CD14-positive monocyte (primary cell): Measurements from ENCODE around the gene CAPN8. TPM values are rescaled to one million over a fixed set of nuclear protein-coding genes. Genes with fewer than 3 reads are reported as not detected.

Source experiments
- DNase-seq, 3 donors: peaks; one replicate each; pipeline ENCODE4 v3.0.0-alpha.2; 2011 to 2022
- H2AFZ ChIP-seq: 2 replicates; pipeline ENCODE4 v1.6.0; 2012; ENCODE audit warnings: mild to moderate bottlenecking, low read depth, low read length, inconsistent platforms; ENCODE audit not compliant: insufficient read depth, poor library complexity, severe bottlenecking
- H3K27ac ChIP-seq, 2 donors: 1 replicate in 1 of 2; 2 replicates in 1 of 2; pipeline ENCODE4 v1.5.1; 2012 to 2013; ENCODE audit warnings: low read length in 2 of 2, control low read depth in 1 of 2, inconsistent platforms in 1 of 2, low read depth in 1 of 2, mild to moderate bottlenecking in 1 of 2
- H3K27me3 ChIP-seq, 2 donors: one replicate each; pipeline versions ENCODE4 v1.6.0 to v1.6.1; 2011 to 2013; ENCODE audit warnings: low read length in 2 of 2; ENCODE audit not compliant: control insufficient read depth in 2 of 2, insufficient read depth in 2 of 2
- H3K36me3 ChIP-seq, 2 donors: replicated peaks in 1 of 2; 1 replicate in 1 of 2; 2 replicates in 1 of 2; pipeline versions ENCODE4 v1.5.1 to v1.6.1; 2012 to 2013; ENCODE audit warnings: low read length in 2 of 2, control low read depth in 1 of 2, inconsistent platforms in 1 of 2, mild to moderate bottlenecking in 1 of 2; ENCODE audit not compliant: insufficient read depth in 2 of 2, control insufficient read depth in 1 of 2
- H3K4me1 ChIP-seq, 2 donors: 1 replicate in 1 of 2; 2 replicates in 1 of 2; pipeline versions ENCODE4 v1.5.1 to v1.6.1; 2012 to 2013; ENCODE audit warnings: low read length in 2 of 2, control low read depth in 1 of 2, inconsistent platforms in 1 of 2, mild to moderate bottlenecking in 1 of 2, moderate library complexity in 1 of 2; ENCODE audit not compliant: insufficient read depth in 2 of 2, control insufficient read depth in 1 of 2
- H3K4me2 ChIP-seq: replicated peaks from 2 replicates; pipeline ENCODE3; 2012; ENCODE audit warnings: low read length, moderate library complexity, mild to moderate bottlenecking; ENCODE audit not compliant: poor library complexity, severe bottlenecking; ENCODE audit errors: extremely low read depth
- H3K4me3 ChIP-seq, 3 experiments: fragments of 200-600 bp in 1 of 3; sonication (generic) in 1 of 3; replicated peaks in 1 of 3; 1 replicate in 2 of 3; 2 replicates in 1 of 3; pipeline ENCODE4 v1.5.1; 2011 to 2013; ENCODE audit warnings: low read length in 3 of 3, mild to moderate bottlenecking in 3 of 3, control low read depth in 2 of 3, low read depth in 2 of 3, inconsistent platforms in 1 of 3, moderate library complexity in 1 of 3
- H3K79me2 ChIP-seq: 2 replicates; pipeline ENCODE4 v1.6.0; 2012; ENCODE audit warnings: mild to moderate bottlenecking, control low read depth, inconsistent platforms, low read length, moderate library complexity; ENCODE audit not compliant: insufficient read depth
- H3K9ac ChIP-seq: 2 replicates; pipeline ENCODE4 v1.6.0; 2017; ENCODE audit warnings: low read length, mild to moderate bottlenecking; ENCODE audit not compliant: insufficient read depth, poor library complexity, severe bottlenecking
- H3K9me3 ChIP-seq, 2 donors: replicated peaks in 1 of 2; 1 replicate in 1 of 2; 2 replicates in 1 of 2; pipeline versions ENCODE4 v1.5.1 to v1.6.1; 2012 to 2013; ENCODE audit warnings: low read length in 2 of 2, control low read depth in 1 of 2; ENCODE audit not compliant: control insufficient read depth in 1 of 2, insufficient read depth in 1 of 2
- H4K20me1 ChIP-seq: 2 replicates; pipeline ENCODE4 v1.6.0; 2012; ENCODE audit warnings: mild to moderate bottlenecking, low read length, control low read depth, moderate library complexity; ENCODE audit not compliant: insufficient read depth
- H3K27ac Mint-ChIP-seq, 7 donors: one replicate each; pipeline ENCODE4 v1.8.0; 2020; ENCODE audit warnings: mild to moderate bottlenecking in 7 of 7, mixed read lengths in 7 of 7, moderate library complexity in 6 of 7, inconsistent platforms in 2 of 7
- H3K27me3 Mint-ChIP-seq, 3 donors: one replicate each; pipeline ENCODE4 v1.8.0; 2021 to 2022; ENCODE audit warnings: low read depth in 3 of 3, mild to moderate bottlenecking in 3 of 3, mixed read lengths in 3 of 3, moderate library complexity in 3 of 3, inconsistent platforms in 1 of 3
- H3K36me3 Mint-ChIP-seq, 2 donors: one replicate each; pipeline ENCODE4 v1.8.0; 2020; ENCODE audit warnings: mixed read lengths in 2 of 2, inconsistent platforms in 1 of 2, mild to moderate bottlenecking in 1 of 2
- H3K4me1 Mint-ChIP-seq: one replicate; pipeline ENCODE4 v1.8.0; 2020; ENCODE audit warnings: mild to moderate bottlenecking, mixed read lengths
- H3K4me3 Mint-ChIP-seq, 2 donors: one replicate each; pipeline ENCODE4 v1.8.0; 2020; ENCODE audit warnings: mild to moderate bottlenecking in 2 of 2, mixed read lengths in 2 of 2, moderate library complexity in 1 of 2
- H3K9me3 Mint-ChIP-seq, 7 donors: one replicate each; pipeline ENCODE4 v1.8.0; 2020 to 2022; ENCODE audit warnings: mixed read lengths in 7 of 7, mild to moderate bottlenecking in 6 of 7, moderate library complexity in 6 of 7, inconsistent platforms in 2 of 7
- WGBS: methylation state at CpG from one replicate; pipeline ENCODE4 v1.1.5; 2013; ENCODE audit warnings: missing lambda C conversion rate; ENCODE audit not compliant: insufficient coverage; 5-methylcytosine and 5-hydroxymethylcytosine counted together
- intact Hi-C, 2 donors: fragments of 100-400 bp; cut with micrococcal nuclease; formaldehyde crosslinking; loops; one replicate each; pipeline versions ENCODE4 v1.15.0 to v1.15.1; 2023
- polyA plus RNA-seq, 3 donors: library from polyadenylated mRNA; depleted of rRNA in 1 of 3; unstranded in 2 of 3; stranded (reverse) in 1 of 3; fragments of 300-500 nt in 2 of 3; fragments of >200 nt in 1 of 3; fragmentation: Illumina TruSeq in 2 of 3; gene quantifications; 1 replicate in 2 of 3; 2 replicates in 1 of 3; pipeline ENCODE4 v1.2.3, GENCODE V29; 2012 to 2021
- TF ChIP-seq, protein P1 (sequence below): fragments of 200-600 bp; IDR thresholded peaks from one replicate; pipeline ENCODE4 v1.8.0; 2022; ENCODE audit warnings: antibody characterized with exemption, mild to moderate bottlenecking

Gene CAPN8
- polyA plus RNA-seq, 3 donors, result 0.40 TPM; not detected in 2

DNA sequence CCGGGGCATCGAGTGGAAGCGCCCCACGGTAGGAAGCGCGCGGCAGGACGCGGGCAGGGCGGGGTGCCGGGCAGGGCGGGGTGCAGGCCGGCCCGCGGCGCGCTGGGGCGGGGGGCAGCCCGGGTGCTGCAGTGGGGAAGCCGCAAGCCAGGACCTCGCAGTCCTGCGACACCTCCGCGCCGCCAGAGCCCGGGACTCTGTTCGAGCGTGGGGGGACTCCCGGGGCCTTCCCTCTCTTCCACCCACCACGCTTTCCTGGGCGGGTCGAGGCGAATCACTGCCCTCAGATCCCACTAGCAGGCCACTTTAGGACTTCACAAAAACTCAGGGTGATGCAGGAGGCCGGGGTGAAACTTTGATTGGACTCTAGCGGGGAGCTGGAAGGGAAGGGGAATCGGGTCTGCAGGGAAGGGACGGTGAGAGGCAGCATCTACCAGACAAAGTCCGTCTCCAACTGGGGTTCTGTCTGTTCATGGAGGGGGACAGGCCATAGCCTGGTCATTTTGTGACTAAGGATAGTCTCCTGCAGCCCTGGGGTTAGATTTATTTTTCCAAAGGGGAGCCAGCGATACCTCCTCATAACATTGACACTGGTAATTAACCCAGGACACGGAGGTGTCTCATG lies 47.5 kb upstream of the CAPN8 start:
- peak overlapping the region; percentile 87 to 96 for H3K27ac ChIP-seq
- peak overlapping the region; percentile 98 for H3K4me2 ChIP-seq

DNA sequence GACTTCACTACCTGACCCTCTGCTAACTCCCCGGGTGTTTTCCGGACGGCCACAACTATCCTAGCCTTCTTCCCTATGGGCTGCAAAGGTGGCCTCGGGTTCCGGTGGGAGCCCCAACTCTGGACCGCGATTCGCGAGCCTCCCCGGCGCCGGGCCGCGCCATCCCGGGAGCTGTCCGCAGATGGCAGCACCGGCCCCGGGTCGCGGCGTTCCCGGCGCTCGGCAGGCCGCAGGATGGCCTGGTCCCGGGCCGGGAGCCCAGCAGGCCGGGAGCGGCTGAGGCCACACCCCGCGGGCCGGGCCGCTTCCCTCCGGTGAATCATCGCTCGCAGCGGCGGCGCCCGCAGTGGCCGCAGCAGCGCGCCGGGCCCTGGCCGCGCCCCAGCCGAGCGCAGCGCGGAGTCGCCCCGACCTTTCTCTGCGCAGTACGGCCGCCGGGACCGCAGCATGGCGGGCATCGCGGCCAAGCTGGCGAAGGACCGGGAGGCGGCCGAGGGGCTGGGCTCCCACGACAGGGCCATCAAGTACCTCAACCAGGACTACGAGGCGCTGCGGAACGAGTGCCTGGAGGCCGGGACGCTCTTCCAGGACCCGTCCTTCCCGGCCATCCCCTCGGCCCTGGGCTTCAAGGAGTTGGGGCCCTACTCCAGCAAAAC lies 46.8 kb upstream of the CAPN8 start, which contains the start of gene CAPN2:
Gene CAPN2 (plus strand): TSS at position 346 of the 656 bp plus-strand sequence. CDS start 102 bp downstream, at position 448.
- H3K9ac ChIP-seq, result peak within 1 kb of the TSS; percentile 98
- H3K4me1 ChIP-seq, result peaks cover 46 to 49% of the 10 kb centered on the region in 2 donors
- H2AFZ ChIP-seq, result peak within 1 kb of the TSS; percentile 63
- H3K27me3 ChIP-seq, result no peaks in the 10 kb centered on the region
- under 1% methylated on average over 74 of the region's 74 CpGs for WGBS
- H3K9me3 Mint-ChIP-seq, result no peaks in the 10 kb centered on the region
- H3K27ac Mint-ChIP-seq, result peak within 1 kb of the TSS; percentile 90 to 98 (median 96)
- peak within 1 kb of the TSS; percentile 77 to 86 (median 83) for H3K4me3 ChIP-seq
- H4K20me1 ChIP-seq, result peaks cover 3% of the 10 kb centered on the region
- peaks cover 13 to 16% of the 10 kb centered on the region in 2 donors for H3K36me3 Mint-ChIP-seq
- H3K27ac ChIP-seq, result peak within 1 kb of the TSS; percentile 87 to 96
- H3K4me2 ChIP-seq, result peak within 1 kb of the TSS; percentile 98
- intact Hi-C loops, result loop anchor here (2.0 to 10.0 kb wide), 3 partner anchors 14 to 112 kb away; no protein-coding TSS in a partner anchor
- peaks cover 48% of the 10 kb centered on the region for H3K79me2 ChIP-seq
- peaks cover 49% of the 10 kb centered on the region for H3K4me1 Mint-ChIP-seq
- DNase-seq, result peak; percentile 84 to 91 (median 90)
- peak within 1 kb of the TSS; percentile 96 for H3K4me3 Mint-ChIP-seq
- no peaks in the 10 kb centered on the region for H3K9me3 ChIP-seq
- H3K27me3 Mint-ChIP-seq, result peaks cover 0 to 11% (median 8%) of the 10 kb centered on the region in 3 donors
- H3K36me3 ChIP-seq, result no peaks in the 10 kb centered on the region
- TF ChIP-seq, protein P1, sequence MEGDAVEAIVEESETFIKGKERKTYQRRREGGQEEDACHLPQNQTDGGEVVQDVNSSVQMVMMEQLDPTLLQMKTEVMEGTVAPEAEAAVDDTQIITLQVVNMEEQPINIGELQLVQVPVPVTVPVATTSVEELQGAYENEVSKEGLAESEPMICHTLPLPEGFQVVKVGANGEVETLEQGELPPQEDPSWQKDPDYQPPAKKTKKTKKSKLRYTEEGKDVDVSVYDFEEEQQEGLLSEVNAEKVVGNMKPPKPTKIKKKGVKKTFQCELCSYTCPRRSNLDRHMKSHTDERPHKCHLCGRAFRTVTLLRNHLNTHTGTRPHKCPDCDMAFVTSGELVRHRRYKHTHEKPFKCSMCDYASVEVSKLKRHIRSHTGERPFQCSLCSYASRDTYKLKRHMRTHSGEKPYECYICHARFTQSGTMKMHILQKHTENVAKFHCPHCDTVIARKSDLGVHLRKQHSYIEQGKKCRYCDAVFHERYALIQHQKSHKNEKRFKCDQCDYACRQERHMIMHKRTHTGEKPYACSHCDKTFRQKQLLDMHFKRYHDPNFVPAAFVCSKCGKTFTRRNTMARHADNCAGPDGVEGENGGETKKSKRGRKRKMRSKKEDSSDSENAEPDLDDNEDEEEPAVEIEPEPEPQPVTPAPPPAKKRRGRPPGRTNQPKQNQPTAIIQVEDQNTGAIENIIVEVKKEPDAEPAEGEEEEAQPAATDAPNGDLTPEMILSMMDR, result peak; percentile 73

More for the DNA sequence above, 47.5 kb upstream of the CAPN8 start:
- no peaks in the 10 kb centered on the region for H3K9me3 Mint-ChIP-seq
- H3K4me1 Mint-ChIP-seq, result peaks cover 53% of the 10 kb centered on the region
- Histone ChIP-seq H3K9ac (peak overlapping the region; percentile 98), H4K20me1 (peaks cover 3% of the 10 kb centered on the region), H2AFZ (peak overlapping the region; percentile 63), H3K27me3 (no peaks in the 10 kb centered on the region), H3K4me1 (peaks cover 53 to 56% of the 10 kb centered on the region in 2 donors), H3K79me2 (peaks cover 54% of the 10 kb centered on the region), H3K36me3 (no peaks in the 10 kb centered on the region), H3K4me3 (peak overlapping the region; percentile 77 to 86 (median 83)), H3K9me3 (no peaks in the 10 kb centered on the region)
- H3K27ac Mint-ChIP-seq, result peak overlapping the region; percentile 90 to 98 (median 96)
- peaks cover 15 to 16% of the 10 kb centered on the region in 2 donors for H3K36me3 Mint-ChIP-seq
- peak overlapping the region; percentile 96 for H3K4me3 Mint-ChIP-seq
- peaks cover 0 to 8% (median 8%) of the 10 kb centered on the region in 3 donors for H3K27me3 Mint-ChIP-seq
- DNase-seq, result no peak
- 9% methylated on average over 35 of the region's 40 CpGs for WGBS
- TF ChIP-seq, protein P1, result no peak
- intact Hi-C loops, result loop anchor here (2.0 to 10.0 kb wide), 3 partner anchors 14 to 112 kb away; no protein-coding TSS in a partner anchor
